DND-41 (cell line): ENCODE results near the gene TBC1D7.
A peak's percentile ranks its signal among the peaks of the same experiment; 100 is the strongest.

Experiments
- CTCF ChIP-seq: IDR thresholded peaks from 2 replicates; pipeline ENCODE4 v1.5.1; 2012; ENCODE audit warnings: borderline replicate concordance, low read length, moderate library complexity, mild to moderate bottlenecking; ENCODE audit not compliant: poor library complexity, severe bottlenecking; ENCODE audit errors: extremely low read depth
- EZH2 ChIP-seq: IDR thresholded peaks from 3 replicates; pipeline ENCODE4 v1.6.1; 2012; ENCODE audit warnings: borderline replicate concordance, low read depth, mild to moderate bottlenecking, moderate library complexity, low read length, inconsistent platforms; ENCODE audit not compliant: severe bottlenecking

- TF ChIP-seq CTCF = peak; percentile 69
- no peak for TF ChIP-seq EZH2
Observed at GRCh38 chr6:13331516-13332348, 3.4 kb upstream of the TBC1D7 start.
